T1000 (cell line): ENCODE results near the gene MEGF6.
A peak's percentile ranks its signal among the peaks of the same experiment; 100 is the strongest.

ENCODE experiments used
- DNase-seq: peaks from one replicate; lab custom pipeline; 2025; ENCODE audit warnings: mixed read lengths; lab: John Stamatoyannopoulos, UW

Gene MEGF6

GRCh38 chr1:3521426-3521825, 89.9 kb downstream of the MEGF6 start:
- no peak for DNase-seq

GRCh38 chr1:3520419-3521378, 90.6 kb downstream of the MEGF6 start:
- DNase-seq: no peak

GRCh38 chr1:3519301-3519885, 91.9 kb downstream of the MEGF6 start:
- DNase-seq: no peak

GRCh38 chr1:3518756-3519155, 92.6 kb downstream of the MEGF6 start:
- no peak for DNase-seq

GRCh38 chr1:3518256-3518655, 93.1 kb downstream of the MEGF6 start:
- DNase-seq: no peak

GRCh38 chr1:3516911-3517675, 94.2 kb downstream of the MEGF6 start:
- DNase-seq: no peak

GRCh38 chr1:3516481-3516869, 94.8 kb downstream of the MEGF6 start:
- DNase-seq: no peak

- peak; percentile 19 for DNase-seq
These were observed 95.4 kb downstream of the MEGF6 start for GRCh38 chr1:3515774-3516480.

- no peak for DNase-seq
These were observed 96.0 kb downstream of the MEGF6 start for GRCh38 chr1:3515272-3515671.

- DNase-seq: no peak
These were observed 96.9 kb downstream of the MEGF6 start for GRCh38 chr1:3514404-3514803.

- DNase-seq: no peak
These were observed 99.5 kb downstream of the MEGF6 start for GRCh38 chr1:3511856-3512255.

- DNase-seq: no peak
These were observed 100.0 kb downstream of the MEGF6 start for GRCh38 chr1:3511306-3511705.

- no peak for DNase-seq
These were observed 100.4 kb downstream of the MEGF6 start for GRCh38 chr1:3510956-3511250.

GRCh38 chr1:3510136-3510955, 101.0 kb downstream of the MEGF6 start:
- no peak for DNase-seq

GRCh38 chr1:3509721-3510120, 101.6 kb downstream of the MEGF6 start:
- DNase-seq: no peak

- DNase-seq: no peak
These were observed 102.4 kb downstream of the MEGF6 start for GRCh38 chr1:3508757-3509415.

- no peak for DNase-seq
These were observed 103.6 kb downstream of the MEGF6 start for GRCh38 chr1:3507636-3508275.

- no peak for DNase-seq
These were observed 104.4 kb downstream of the MEGF6 start for GRCh38 chr1:3506943-3507342.

GRCh38 chr1:3506041-3506440, 105.3 kb downstream of the MEGF6 start:
- no peak for DNase-seq

GRCh38 chr1:3505161-3505560, 106.1 kb downstream of the MEGF6 start:
- no peak for DNase-seq
